Right kidney (tissue), 9 donors: Measurements from ENCODE around the gene ZNF358.

Experiments
- DNase-seq: peaks from one replicate; pipeline ENCODE4 v3.0.0-alpha.2; 2016
- long read RNA-seq, 8 donors: transcript quantifications; one replicate each; lab custom pipeline, GENCODE V29; 2026

Gene ZNF358
- long read RNA-seq, donor 1, transcript ZNF358-202 (2 exons, 1,954 nt): major isoform, 25 of 25 reads
- long read RNA-seq, donor 1, partial matches to known transcripts: 0 of 25 reads
- long read RNA-seq, donor 1, other reads (novel, unspliced or antisense): 0 of 25 reads
- long read RNA-seq, donor 2, transcript ZNF358-202 (2 exons, 1,954 nt): major isoform, 25 of 25 reads
- long read RNA-seq, donor 2, partial matches to known transcripts: 0 of 25 reads
- long read RNA-seq, donor 2, other reads (novel, unspliced or antisense): 0 of 25 reads
- long read RNA-seq, donor 3, transcript ZNF358-202 (2 exons, 1,954 nt): major isoform, 17 of 45 reads
- long read RNA-seq, donor 3, partial matches to known transcripts: 28 of 45 reads
- long read RNA-seq, donor 3, other reads (novel, unspliced or antisense): 0 of 45 reads
- long read RNA-seq, donor 4, transcript ZNF358-202 (2 exons, 1,954 nt): major isoform, 35 of 36 reads
- long read RNA-seq, donor 4, partial matches to known transcripts: 0 of 36 reads
- long read RNA-seq, donor 4, other reads (novel, unspliced or antisense): 0 of 36 reads
- long read RNA-seq, donor 5, transcript ZNF358-202 (2 exons, 1,954 nt): major isoform, 46 of 55 reads
- long read RNA-seq, donor 5, partial matches to known transcripts: 9 of 55 reads
- long read RNA-seq, donor 5, other reads (novel, unspliced or antisense): 0 of 55 reads
- long read RNA-seq, donor 6, transcript ZNF358-202 (2 exons, 1,954 nt): major isoform, 39 of 128 reads
- long read RNA-seq, donor 6, partial matches to known transcripts: 89 of 128 reads
- long read RNA-seq, donor 6, other reads (novel, unspliced or antisense): 0 of 128 reads
- long read RNA-seq, donor 7: 0 reads
- long read RNA-seq, donor 8, transcript ZNF358-202 (2 exons, 1,954 nt): major isoform, 36 of 36 reads
- long read RNA-seq, donor 8, partial matches to known transcripts: 0 of 36 reads
- long read RNA-seq, donor 8, other reads (novel, unspliced or antisense): 0 of 36 reads

- DNase-seq: peak; percentile 73
These were observed at the start of gene ZNF358 for GRCh38 chr19:7515645-7516151. TSS of gene ZNF358 (plus strand) at chr19:7516103. CDS start at chr19:7519243, 3,140 bp downstream.

DNA sequence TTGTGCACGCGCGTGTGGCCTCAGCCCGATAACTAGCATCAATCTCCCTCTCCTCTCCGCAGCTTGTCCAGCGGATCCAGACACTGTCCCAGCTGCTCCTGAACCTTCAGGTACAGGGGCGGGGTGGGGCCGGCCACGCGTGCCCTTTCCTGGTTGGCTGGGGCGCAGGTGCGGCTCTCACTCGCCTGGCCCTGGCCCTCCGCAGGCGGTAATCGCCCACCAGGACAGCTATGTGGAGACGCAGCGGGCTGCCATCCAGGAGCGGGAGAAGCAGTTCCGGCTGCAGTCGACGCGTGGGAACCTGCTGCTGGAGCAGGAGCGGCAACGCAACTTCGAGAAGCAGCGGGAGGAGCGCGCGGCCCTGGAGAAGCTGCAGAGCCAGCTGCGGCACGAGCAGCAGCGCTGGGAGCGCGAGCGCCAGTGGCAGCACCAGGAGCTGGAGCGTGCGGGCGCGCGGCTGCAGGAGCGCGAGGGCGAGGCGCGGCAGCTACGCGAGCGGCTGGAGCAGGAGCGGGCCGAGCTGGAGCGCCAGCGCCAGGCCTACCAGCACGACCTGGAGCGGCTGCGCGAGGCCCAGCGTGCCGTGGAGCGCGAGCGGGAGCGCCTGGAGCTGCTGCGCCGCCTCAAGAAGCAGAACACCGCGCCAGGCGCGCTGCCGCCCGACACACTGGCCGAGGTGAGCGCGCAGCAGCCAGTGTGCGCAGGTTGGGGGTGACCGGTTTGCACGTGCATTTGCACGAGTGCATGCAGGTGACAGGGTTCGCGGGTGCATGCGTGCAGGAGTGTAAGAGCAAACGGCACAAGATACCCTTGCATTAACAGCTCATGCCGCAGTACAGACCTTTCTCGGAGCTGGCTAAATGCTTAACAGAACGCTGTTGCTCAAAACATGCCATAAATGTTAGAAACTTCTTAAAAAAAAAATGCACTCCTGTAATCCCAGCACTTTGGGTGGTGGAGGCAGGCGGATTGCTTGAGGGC, 48.6 kb upstream of the ZNF358 start:
- no peak for DNase-seq

DNA sequence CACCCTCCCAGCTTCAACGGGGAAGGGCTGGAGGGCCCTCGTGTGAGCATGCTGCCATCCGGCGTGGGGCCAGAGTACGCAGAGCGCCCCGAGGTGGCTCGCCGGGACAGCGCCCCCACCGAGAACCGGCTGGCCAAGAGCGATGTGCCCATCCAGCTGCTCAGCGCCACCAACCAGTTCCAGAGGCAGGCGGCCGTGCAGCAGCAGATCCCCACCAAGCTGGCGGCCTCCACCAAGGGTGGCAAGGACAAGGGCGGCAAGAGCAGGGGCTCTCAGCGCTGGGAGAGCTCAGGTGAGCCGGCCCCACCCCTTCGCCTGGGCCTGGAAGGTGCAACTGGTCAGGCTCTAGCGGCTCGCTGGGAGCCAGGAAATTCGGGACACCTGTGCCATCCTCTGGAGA, 47.1 kb upstream of the ZNF358 start:
- DNase-seq: no peak

GRCh38 chr19:7469669-7470285, 46.1 kb upstream of the ZNF358 start:
- no peak for DNase-seq

GRCh38 chr19:7470540-7471305, 45.2 kb upstream of the ZNF358 start:
- no peak for DNase-seq

- DNase-seq: no peak
These were observed 43.9 kb upstream of the ZNF358 start for GRCh38 chr19:7471696-7472615.

DNA sequence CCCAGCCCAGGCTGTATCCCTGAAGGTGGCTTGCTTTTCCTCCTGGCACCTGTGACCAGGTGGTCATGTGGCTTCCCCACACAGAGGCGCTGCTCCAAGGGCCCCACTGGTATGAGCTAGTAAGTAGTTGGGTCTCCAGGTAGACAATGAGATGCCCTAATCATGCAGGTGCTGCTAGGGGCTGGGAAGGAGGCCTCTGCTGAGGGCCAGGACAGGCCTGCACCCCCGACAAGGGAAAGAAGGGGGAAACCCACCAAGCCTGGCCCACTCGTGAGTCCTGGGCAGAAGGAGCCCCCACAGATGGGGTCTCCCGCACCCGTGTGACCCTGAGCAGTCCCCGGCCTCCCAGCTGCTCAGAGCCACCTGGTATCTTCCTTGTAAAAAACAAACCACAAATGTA, 40.2 kb upstream of the ZNF358 start:
- no peak for DNase-seq

GRCh38 chr19:7476241-7476640, 39.7 kb upstream of the ZNF358 start:
- DNase-seq: no peak

- DNase-seq: no peak
These were observed 39.0 kb upstream of the ZNF358 start for GRCh38 chr19:7476777-7477494.

DNA sequence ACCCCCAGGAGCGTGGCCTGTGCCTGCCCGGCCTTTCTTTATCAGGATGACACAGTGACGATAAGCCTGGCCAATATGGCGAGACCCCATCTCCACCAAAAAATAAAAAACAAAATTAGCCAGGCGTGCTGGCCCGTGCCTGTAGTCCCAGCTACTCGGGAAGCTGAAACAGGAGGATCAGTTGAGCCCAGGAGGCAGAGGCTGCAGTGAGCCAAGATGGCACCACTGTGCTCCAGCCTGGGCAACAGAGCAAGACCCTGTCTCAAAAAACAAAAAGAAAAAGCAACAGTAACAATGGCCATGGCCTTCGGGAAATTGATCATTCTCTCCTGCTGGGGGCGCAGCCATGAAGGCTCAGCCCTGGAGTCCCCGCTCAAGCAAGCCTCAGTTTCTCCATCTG, 38.1 kb upstream of the ZNF358 start:
- DNase-seq: no peak

DNA sequence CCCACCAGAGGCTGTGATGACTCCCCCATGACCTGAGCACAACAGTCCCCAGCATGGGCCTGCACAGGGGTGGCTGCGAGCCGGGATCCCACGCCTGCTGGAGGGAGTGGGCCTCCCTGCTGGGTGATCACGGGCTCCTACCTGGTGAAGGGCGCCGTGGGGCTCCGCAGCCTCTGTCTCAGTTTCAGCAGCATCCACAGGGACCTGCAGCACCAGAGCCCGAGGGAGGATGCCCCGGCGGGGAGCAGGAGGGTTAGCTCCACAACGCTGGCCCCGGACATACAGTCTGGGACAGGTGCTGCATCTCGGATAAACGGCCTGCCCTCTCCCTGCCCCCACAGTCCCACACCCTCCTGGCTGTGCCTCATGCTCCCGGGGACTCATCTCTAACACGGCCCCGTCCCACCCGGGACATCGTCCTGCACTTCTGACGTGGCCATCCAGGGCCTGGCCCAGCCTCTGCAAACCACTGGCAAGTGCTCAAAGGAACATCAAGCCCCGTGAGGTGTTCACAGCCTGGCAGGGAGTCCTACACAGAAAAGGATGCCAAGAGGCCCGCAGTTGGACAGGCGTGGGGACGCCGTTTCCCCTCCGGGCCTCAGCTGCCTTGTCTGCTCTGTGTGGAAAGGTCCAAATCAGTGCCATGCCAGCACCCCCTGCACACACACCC, 37.6 kb upstream of the ZNF358 start:
- DNase-seq: no peak

- no peak for DNase-seq
These were observed 37.1 kb upstream of the ZNF358 start for GRCh38 chr19:7478843-7479227.

- peak; percentile 37 for DNase-seq
These were observed 35.5 kb upstream of the ZNF358 start for GRCh38 chr19:7480222-7480969.

DNA sequence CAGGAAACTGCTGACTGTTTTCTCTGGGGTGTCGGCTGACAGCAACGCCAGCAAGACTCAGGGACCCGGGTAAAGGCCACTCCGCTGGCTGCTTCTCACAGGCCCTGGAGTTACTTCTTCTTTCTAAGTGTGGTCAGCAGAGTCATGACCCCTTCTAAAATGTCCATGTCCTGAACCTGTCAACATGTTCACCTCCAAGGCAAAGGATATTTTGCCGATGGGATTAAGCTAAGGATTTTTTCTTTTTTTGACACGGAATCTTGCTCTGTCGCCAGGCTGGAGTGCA, 35.0 kb upstream of the ZNF358 start:
- DNase-seq: no peak

GRCh38 chr19:7482584-7483439, 33.1 kb upstream of the ZNF358 start:
- DNase-seq: no peak

DNA sequence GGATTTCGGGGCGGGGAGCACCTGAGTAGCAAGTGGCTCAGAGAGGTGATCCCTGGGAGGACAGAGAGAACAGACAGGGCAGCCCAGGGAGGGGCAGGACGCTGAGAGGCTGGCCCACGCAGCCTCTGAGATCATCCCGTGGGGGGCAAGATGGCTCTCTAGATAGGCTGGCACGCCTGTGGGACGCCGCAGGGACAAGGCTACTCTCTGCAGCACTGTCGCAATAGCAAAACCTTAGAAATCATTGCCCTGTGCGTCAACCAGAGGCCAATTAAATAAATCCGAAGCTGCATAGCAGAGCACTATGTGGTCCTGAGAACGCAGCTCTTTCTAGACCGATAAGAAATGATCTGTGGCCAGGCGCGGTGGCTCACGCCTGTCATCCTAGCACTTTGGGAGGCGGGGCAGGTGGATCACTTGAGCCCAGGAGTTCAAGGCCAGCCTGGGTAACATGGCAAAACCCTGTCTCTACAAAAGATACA, 32.1 kb upstream of the ZNF358 start:
- DNase-seq: no peak
